Testis (tissue), 3 donors: Measurements from ENCODE around the gene RPLP2. TPM values are rescaled to one million over a fixed set of nuclear protein-coding genes. Genes with fewer than 3 reads are reported as not detected.

Experiments used
- DNase-seq: peaks from one replicate; pipeline ENCODE4 v3.0.0-alpha.2; 2019
- H3K27ac ChIP-seq, 2 donors: fragments of 200-600 bp; sonication (generic); one replicate each; pipeline ENCODE4 v1.5.1; 2019
- H3K27me3 ChIP-seq: fragments of 200-600 bp; sonication (generic); one replicate; pipeline ENCODE4 v1.5.1; 2019
- H3K36me3 ChIP-seq: fragments of 200-600 bp; sonication (generic); one replicate; pipeline ENCODE4 v1.5.1; 2017; ENCODE audit warnings: low read depth; ENCODE audit errors: missing control alignments
- H3K4me1 ChIP-seq: fragments of 200-600 bp; sonication (generic); one replicate; pipeline ENCODE4 v1.5.1; 2019
- H3K4me3 ChIP-seq, 2 donors: fragments of 200-600 bp; sonication (generic); one replicate each; pipeline ENCODE4 v1.5.1; 2017 to 2019
- H3K9me3 ChIP-seq: fragments of 200-600 bp; sonication (generic); one replicate; pipeline ENCODE4 v1.5.1; 2017
- POLR2A ChIP-seq: fragments of 450-650 bp; IDR thresholded peaks from one replicate; pipeline ENCODE4 v1.6.1; 2017; ENCODE audit warnings: antibody characterized with exemption, mild to moderate bottlenecking, moderate library complexity
- WGBS, 2 donors: methylation state at CpG; one replicate each; pipeline ENCODE4 v1.1.5; 2018; 5-methylcytosine and 5-hydroxymethylcytosine counted together
- intact Hi-C: fragments of 100-400 bp; cut with DNase I; formaldehyde crosslinking; loops from one replicate; pipeline ENCODE4 v1.15.1; 2023; ENCODE audit warnings: low total_unique reads
- polyA plus RNA-seq: library from polyadenylated mRNA; stranded (reverse); fragments of 350-450 nt; fragmentation: Illumina TruSeq; extraction: RNeasy Lipid Tissue Mini Kit (QIAGEN cat#74804); gene quantifications from one replicate; pipeline ENCODE4 v1.2.3, GENCODE V29; 2014; ENCODE audit warnings: low read depth, low replicate concordance; ENCODE audit not compliant: insufficient read depth
- total RNA-seq, 2 donors: library from RNA; depleted of rRNA; stranded (reverse); fragments of >200 nt; gene quantifications; one replicate each; pipeline ENCODE4 v1.2.3, GENCODE V29; 2016
- TF ChIP-seq, protein P1 (sequence below), 3 experiments: fragments of 450-650 bp in 2 of 3; fragments of 200-600 bp in 1 of 3; sonication (generic) in 1 of 3; IDR thresholded peaks; one replicate each; pipeline ENCODE4 v1.5.1; 2016 to 2019; ENCODE audit warnings: antibody characterized with exemption in 3 of 3, mild to moderate bottlenecking in 2 of 3, moderate library complexity in 1 of 3

RPLP2 gene
- total and polyA plus RNA-seq, 3 donors from 2014 or later: 193 to 943 (median 864) TPM

DNA sequence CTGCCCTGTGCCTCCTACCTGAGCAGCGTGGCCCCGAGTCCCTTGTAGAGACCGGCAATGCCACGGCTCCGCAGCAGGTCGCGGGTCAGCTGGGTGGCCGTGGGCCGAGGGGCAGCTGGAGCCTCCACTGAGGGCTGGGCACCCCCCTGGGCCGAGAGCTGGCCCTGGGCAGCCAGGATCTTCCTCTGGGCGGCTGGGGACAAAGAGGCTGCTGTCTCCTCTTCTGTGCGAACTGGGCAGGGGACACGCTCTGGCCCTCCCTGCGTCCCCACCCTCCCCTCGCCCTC, 17.3 kb upstream of the RPLP2 start:
- Histone ChIP-seq H3K36me3 (no peaks in the 10 kb centered on the region), H3K4me1 (peaks cover 23% of the 10 kb centered on the region), H3K27me3 (no peaks in the 10 kb centered on the region), H3K27ac (no peak overlapping the region), H3K9me3 (no peaks in the 10 kb centered on the region), H3K4me3 (no peak overlapping the region)
- WGBS, 2 donors: 93 to 94% methylated on average over 6 to 13 of the region's 15 CpGs
- no peak for DNase-seq
- no peak for TF ChIP-seq POLR2A
- TF ChIP-seq, protein P1, sequence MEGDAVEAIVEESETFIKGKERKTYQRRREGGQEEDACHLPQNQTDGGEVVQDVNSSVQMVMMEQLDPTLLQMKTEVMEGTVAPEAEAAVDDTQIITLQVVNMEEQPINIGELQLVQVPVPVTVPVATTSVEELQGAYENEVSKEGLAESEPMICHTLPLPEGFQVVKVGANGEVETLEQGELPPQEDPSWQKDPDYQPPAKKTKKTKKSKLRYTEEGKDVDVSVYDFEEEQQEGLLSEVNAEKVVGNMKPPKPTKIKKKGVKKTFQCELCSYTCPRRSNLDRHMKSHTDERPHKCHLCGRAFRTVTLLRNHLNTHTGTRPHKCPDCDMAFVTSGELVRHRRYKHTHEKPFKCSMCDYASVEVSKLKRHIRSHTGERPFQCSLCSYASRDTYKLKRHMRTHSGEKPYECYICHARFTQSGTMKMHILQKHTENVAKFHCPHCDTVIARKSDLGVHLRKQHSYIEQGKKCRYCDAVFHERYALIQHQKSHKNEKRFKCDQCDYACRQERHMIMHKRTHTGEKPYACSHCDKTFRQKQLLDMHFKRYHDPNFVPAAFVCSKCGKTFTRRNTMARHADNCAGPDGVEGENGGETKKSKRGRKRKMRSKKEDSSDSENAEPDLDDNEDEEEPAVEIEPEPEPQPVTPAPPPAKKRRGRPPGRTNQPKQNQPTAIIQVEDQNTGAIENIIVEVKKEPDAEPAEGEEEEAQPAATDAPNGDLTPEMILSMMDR (IDR thresholded peaks at IDR 0.05): no peak
- intact Hi-C loops: no loop called here

DNA sequence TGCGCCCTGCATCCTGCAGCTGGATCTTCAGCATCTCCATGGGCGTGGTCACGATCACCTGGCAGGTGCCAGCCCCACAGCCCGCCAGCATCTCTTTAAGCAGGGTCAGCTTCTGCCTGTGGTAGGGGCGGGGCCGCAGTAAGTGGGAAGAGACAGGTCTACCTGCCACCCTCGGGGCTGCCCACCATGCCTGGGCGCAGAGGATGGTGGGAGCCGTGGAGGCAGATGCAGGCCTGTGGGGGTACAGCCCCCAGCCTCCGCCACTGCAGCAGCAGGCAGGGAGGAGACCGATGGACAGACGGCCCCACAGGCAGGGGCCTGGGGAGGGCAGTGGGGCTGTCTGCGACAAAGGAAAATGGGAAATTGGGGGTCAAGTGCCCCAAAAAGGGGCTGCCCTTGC, 16.9 kb upstream of the RPLP2 start:
- DNase-seq: no peak
- peaks cover 23% of the 10 kb centered on the region for H3K4me1 ChIP-seq
- H3K27me3 ChIP-seq: no peaks in the 10 kb centered on the region
- WGBS, 2 donors: 91 to 95% methylated on average over 4 to 12 of the region's 13 CpGs
- H3K4me3 ChIP-seq: no peak overlapping the region
- no peak for TF ChIP-seq POLR2A
- TF ChIP-seq, protein P1 (IDR thresholded peaks at IDR 0.05): no peak
- H3K36me3 ChIP-seq: no peaks in the 10 kb centered on the region
- H3K9me3 ChIP-seq: no peaks in the 10 kb centered on the region
- intact Hi-C loops: no loop called here
- H3K27ac ChIP-seq: no peak overlapping the region

DNA sequence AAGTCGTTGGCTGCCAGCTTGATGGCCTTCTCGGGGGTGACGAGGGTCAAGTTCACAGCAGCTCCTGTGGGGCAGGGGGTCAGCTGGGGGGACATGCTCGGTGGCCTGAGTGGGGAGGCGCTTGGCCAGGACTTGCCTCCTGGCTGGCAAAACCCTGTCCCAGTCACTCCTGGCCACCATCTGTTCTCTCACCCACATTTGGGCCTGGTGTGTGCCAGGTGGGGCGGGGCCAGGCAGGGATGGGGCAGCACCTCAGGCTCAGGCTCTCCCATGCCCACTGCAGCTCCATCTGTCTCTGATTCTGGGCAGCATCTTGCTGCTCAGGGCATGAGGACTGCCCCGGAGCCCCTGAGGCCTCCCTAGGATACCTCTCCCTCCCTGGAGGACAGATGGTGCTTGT, 16.2 kb upstream of the RPLP2 start:
- no peaks in the 10 kb centered on the region for H3K27me3 ChIP-seq
- intact Hi-C loops: no loop called here
- no peak for DNase-seq
- H3K27ac ChIP-seq: no peak overlapping the region
- no peaks in the 10 kb centered on the region for H3K36me3 ChIP-seq
- no peaks in the 10 kb centered on the region for H3K9me3 ChIP-seq
- H3K4me1 ChIP-seq: peaks cover 26% of the 10 kb centered on the region
- WGBS, 2 donors: 89 to 90% methylated on average over 4 to 7 of the region's 7 CpGs
- TF ChIP-seq POLR2A: no peak
- TF ChIP-seq, protein P1 (IDR thresholded peaks at IDR 0.05): no peak
- no peak overlapping the region for H3K4me3 ChIP-seq

DNA sequence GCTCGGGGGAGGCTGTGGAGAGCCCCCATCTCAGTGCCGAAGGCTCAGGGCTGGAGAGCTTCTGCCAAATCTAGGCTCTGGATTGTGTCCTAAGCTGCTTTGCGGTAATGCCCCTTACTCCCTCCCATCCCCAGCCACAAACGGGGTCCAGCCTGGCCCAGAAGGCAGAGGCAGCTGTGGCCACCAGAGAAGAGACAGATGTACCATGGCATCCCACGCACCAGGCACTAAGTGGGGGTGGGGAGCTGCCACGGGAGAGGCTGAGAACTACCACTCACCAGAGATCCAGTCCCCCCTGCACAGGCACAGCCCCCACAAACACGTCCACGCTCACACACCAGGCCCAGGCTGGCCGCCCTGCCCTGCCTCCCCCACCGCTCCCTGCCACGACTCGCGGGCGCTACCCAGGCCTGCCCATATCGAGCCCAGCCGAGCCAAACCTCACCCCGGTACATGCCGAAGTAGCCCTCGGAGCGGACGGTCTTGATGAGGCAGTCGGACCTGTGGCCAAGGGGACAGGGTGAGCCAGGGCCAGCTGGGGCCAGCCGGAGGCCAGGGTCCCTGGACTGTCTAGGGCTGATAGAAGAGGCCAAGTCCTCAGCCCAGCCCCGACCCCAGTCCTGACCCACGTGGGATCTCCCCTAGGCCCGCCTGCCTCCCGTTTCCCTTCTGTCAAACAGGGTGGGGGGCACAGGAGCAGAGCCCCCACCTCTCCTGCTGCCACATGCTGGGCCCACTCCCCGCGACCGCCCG, 15.6 kb upstream of the RPLP2 start:
- Histone ChIP-seq H3K36me3 (no peaks in the 10 kb centered on the region), H3K27me3 (no peaks in the 10 kb centered on the region), H3K9me3 (no peaks in the 10 kb centered on the region), H3K4me3 (no peak overlapping the region), H3K27ac (no peak overlapping the region), H3K4me1 (peaks cover 27% of the 10 kb centered on the region)
- intact Hi-C loops: no loop called here
- TF ChIP-seq, protein P1 (IDR thresholded peaks at IDR 0.05): no peak
- no peak for TF ChIP-seq POLR2A
- 84% methylated on average over 31 of the region's 31 CpGs; no CpG with 5 or more reads in 1 of the 2 donors for WGBS, 2 donors
- no peak for DNase-seq
